GM21526 (cell line): ENCODE measurements around the gene GRM4.

ENCODE experiments used
- ATAC-seq: cut with Tn5 transposase; IDR thresholded peaks from one replicate; pipeline ENCODE4 v1.9.1; 2021; ENCODE audit warnings: moderate library complexity; ENCODE audit not compliant: unreplicated experiment, low FRiP score

GRM4 gene

DNA sequence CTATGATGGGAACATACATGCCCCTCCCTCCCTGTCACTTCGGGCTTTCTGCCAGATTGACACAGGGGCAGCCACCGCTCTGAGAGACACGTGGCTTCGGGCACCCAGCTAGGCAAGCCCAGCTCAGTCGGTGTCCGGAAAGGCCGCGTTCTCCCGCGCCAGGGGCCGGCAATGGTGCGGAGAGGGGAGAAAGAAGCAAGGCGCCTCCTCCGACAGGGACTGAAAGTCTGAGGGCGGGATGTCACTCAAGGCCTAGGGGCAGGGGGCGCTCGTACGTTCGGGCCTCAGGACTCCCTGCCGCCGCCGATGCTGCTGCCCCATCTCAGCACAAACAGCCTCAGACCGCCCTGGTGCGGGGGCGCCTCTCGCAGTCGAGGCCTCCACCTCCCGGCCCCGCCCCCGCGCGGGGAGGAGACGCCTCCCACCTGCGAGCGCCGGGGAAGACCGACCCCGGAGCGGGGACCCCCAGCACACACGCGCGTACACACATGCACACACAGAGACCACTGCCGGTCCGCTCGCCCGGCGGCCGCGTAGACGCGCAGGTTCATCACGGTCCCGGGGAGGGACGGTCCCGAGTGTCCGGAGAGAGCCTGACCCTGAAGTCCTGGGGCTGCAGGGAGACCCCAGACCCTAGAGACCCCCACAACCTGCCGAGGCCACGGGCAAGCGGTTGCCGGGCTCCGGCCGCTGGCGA, 1.9 kb downstream of the GRM4 start:
- no peak for ATAC-seq

DNA sequence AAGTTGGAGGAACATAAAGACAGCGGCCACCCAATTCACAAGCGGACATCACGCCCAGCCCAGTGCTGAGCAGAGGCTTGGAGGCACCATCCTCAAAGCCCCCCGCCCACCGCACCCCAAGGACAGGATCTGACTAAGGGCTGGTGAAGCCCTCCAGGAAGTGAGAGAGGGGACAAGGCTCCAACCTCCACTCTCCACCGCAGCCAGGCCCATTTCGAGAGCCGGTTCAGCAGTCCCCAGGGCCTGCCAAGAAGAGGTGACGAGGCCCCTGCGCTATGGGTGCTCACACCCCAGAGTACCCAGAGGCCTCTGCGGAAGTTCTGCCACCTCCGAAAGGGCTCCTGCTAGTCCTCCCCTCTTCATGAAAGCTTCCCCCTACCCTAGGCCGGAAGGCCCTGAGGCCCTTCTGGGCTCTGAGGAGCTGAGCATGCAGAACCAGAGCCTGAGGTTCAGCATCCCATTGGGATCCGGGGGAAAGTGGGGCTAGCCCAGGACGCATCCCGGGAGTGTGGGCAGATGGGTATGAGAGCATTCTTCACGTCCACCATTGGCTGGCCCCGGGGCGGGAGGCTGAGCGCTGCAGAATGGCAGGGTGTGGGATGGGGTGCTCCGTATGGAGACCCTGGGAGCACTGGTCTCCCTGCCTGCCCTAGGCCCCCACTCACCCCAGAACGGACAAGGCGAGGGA, 2.5 kb downstream of the GRM4 start:
- no peak for ATAC-seq

DNA sequence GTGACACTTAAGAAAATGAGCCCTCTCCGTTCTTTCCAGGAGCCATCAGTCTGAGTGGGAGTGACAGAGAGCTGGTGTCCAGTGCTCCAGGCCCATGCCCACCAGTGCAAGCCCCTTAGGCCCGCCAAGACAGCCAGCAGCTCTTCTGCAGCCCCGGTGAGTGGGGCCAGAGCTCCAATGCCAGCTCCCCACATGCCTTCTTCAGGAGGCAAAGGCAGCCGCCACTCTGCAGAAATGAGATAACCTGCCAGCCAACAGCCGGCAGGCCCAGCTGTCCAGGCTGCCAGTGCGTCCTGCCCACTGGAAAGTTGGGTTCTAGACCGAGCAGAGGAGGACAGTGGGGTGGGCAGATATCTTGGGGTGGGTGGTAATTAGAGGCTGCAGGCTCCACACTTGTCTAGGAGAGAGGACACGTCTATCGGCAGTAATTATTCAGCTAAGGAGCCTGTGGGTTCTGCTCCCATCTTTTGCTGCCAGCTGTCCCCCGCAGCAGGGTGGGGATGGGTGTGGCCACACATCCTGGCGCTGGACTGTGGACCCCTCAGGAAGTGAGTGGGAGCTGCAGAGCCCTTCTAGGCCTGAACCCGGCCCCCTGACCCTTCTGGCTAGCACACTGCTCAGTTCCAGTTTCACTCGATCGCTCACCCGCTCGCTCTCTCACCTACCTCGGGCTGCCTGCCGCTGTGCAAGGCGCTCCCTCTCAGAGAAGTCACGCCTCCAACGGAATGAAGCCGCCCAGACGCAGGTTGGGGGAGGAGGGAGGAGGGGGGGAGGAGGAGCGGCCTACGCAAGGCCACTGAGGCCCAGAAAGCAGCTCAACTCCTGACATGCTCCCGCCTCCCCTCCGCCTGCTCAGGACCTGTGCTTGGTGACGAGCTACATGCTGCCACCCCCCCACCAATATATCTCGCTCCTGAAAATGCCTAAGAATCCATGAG, 3.6 kb downstream of the GRM4 start:
- no peak for ATAC-seq

DNA sequence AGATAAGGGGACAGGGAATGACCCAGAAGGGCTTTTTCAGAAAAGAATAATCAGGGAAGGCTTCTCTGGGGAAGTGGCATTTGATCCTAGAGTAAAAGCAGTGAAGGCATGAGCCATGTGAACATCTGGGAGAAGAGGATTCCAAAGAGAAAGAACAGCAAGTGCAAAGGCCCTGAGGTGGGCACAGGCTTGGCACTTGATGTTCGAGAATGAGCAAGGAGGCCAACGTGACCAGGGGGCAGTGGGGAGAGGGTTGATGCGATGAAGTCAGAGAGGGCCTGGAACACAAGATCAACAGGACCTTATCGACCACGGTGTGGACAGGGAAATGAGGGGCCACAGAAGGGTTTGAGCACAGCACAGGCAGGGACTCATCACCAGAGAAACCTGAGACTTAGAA, 5.8 kb downstream of the GRM4 start:
- ATAC-seq: no peak

DNA sequence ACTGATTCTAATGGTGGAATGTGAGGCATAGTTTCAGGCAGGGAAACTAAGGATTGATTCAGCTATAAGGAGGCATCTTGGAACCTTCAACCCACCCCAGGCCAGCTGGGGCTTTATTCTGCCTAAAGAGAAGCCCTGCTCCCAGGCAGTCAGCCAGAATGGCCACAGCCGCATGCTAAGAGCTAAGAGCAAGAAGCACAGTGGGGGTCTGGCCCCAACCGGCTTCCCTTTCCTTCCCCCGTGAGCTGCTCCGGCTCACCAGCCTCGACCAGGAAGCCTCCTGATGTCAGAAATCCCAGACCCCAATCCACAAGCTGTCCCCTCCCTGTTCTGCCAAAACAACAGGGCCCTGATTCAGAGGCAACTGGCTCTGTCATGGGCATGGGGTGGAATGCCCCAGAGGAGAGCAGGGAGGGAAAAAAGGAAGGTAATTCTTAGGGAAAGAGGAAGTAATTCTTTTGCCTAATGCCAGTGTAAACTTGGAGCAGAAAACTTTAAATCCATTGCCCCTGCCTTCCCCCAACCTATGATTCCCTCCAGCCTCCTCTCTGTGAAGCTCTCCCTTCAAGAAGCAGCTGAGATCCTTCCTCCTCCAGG, 6.9 kb downstream of the GRM4 start:
- no peak for ATAC-seq

DNA sequence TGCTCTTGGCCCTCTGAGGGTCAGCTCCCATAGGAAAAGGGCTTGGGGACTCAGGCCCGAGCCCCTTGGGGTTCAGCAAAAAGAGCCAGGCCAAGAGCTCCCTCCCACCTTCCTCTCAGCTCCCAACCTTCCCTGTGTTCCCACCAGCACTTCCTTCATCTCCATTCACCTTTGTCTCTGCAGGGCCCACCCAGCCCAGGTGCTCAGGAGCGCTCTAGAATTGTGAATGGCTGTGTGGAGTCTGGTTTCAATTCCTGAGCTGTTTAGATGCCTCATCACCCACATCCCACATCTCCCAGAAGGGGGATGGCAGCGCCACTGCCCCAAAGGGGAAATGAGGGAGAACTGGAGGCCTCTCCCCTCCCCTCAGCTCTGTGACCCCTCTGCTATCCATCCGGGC, 7.7 kb downstream of the GRM4 start:
- ATAC-seq: no peak

DNA sequence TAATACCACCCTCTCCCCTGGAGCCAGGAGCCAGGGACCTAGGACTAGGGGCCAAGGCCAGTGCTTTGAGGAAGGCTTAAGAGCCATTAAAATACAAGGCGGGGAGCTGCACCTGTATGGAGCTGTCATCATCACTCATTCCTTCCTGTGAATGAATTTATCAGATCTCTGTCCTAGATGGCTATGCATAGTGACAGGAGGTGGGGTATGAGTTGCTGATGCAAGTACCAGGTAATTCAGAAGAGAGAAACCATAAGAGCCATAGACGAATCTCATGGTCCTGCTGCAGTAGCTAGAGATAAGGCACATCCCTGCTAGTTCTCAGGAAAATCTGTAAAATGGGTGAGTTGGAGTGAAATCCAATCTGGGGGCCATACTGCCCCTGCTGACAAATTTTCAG, 10.3 kb downstream of the GRM4 start:
- ATAC-seq: no peak

DNA sequence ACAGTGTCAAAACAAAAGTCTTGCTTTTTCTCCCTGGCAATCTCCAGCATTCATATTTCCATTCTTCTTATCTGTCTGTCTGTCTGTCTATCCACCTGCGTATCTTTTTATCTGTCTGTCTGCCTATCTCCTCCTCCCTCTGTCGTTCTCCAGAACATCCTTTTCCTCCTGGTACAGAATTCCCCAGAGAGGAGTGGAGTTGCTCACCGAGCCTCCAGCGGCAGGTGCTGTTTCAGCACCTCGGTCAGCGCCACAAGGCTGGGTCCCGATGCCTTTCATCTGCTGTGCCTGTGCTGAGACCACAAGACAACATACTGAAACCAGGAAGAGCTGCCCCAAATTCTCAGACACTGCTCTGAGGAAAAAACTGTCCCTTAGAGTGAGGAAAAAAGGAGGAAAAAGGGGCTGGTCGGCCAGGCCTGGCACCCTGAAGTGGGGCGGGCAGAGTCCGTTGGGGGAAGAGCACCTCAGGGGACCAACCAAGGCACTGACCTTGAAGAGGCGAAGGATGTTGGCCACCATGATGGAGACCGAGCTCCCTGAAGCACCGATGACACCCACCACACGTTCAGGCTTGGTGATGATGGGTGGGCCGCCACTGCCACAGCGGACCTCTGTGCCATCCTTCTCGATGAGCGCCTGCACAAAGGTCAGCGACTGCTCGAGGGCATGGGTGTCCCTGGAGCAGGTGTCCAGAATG, 13.3 kb downstream of the GRM4 start:
- no peak for ATAC-seq

DNA sequence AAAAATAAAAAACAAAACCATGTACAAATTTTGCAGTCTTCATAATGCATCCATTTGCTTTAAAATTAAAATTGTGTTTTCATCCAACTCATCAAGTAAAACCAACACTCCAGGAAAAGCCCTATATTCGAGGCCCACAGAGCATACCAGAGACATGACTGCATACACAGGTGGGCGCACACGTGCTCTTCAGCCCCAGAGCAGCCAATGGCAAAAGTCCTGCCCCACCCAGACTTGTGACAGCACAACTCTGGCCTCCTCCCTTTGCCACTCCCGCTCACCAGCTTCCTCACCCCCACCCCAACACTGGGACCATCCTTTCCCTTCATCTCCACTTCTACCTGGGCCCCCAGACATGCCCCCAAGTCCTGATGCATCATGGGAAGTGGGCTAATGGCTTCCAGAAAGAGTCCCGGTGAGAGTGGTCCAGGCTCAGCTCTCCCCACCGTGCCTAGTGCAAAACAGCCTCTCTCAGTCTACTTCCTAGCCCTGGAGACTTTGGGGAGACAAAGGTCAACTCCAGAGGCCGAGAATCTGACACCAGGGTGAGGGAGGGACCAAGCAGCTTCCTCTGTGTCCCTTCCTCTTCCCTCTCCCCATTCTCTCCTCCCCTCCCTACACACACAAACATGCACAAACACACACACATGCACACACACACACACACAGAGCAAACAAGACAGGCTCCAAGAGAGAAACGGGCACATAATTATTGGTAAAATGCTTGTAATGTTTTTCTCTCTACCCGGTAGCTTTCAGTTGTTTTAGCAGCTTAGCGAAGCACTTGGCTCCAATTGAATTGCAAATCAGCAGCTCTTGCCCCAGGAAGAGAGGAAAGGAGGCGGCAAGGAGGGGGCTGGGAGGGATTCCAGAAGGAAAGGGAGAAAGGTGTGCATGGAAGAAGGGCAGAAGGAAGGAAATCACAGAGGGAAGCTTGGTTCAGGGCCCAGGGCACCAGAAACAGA, 14.3 kb downstream of the GRM4 start:
- no peak for ATAC-seq

DNA sequence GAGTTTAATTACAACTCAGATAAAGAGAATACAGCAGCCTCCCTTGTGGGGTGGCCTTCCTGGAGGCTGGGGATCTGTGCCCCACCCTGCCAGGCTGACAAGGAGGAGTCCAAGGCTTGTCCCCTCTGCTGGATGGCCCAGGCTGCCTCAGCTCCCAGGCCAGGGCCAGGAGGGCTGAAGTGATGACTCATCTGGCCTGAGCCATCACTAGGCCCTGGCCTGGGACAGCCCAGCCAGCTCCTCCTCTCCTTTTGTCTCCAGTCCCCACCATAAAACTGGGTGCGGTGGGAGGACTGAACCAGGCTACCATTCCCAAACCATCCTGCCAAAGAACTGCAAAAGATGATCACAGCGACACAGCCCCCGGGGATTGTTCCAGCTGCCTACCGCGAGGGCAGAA, 15.0 kb downstream of the GRM4 start:
- no peak for ATAC-seq

DNA sequence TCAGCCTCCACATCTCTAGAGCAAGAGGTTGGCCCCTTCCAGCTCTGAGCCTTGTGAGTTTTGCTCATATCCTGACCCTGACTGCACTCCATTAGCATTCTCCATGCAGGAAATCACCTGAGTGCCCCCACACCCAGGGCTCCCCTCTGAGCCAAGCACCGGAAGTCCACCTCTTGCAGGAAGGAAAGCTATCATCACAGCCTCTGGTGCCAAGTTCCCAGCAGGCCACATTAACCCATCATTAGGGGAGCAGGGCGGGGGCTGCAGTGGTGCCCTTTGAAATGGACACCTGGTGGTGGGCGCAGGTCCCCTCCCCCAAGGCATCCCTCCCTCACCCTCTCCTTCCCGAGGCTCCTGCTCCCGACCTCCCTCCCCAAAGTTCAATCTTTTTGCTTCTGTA, 16.1 kb downstream of the GRM4 start:
- no peak for ATAC-seq

DNA sequence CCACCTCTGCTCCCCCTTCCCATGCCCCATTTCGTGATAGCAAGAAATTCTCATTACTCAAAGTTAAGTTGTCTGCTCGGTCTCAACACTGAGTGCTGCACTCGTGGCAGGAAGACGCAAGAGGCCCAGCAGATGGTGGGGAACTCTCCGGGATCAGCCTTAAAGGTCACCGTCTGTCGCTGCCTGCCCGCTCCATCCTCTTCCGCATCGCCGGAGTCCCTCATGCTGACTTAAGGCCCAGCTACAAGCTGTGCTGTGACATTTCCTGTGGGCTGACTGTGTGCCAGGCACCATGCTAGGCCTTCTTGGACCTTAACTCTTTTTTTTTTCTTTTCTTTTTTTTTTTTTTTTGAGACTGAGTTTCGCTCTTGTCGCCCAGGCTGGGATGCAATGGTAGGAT, 17.8 kb downstream of the GRM4 start:
- no peak for ATAC-seq

DNA sequence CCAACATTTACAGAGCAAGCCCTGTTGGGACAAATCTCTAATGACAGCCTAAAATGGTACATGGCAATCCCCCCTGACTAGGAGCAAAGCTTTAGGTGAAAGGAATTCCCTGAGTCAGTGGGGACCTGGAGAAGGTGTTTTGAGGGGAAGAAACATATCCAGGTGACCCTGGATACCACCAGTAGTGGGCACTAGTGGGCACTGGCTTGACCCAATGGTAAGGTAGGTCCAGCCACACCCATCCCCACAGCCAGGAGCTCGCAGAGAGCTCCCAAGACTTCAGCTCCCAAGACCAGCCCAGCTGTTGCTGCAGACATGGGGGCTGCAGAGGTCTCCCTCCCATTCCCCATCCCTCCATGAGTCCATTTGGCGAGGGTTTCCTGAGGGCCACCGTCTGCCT, 19.5 kb downstream of the GRM4 start:
- no peak for ATAC-seq

DNA sequence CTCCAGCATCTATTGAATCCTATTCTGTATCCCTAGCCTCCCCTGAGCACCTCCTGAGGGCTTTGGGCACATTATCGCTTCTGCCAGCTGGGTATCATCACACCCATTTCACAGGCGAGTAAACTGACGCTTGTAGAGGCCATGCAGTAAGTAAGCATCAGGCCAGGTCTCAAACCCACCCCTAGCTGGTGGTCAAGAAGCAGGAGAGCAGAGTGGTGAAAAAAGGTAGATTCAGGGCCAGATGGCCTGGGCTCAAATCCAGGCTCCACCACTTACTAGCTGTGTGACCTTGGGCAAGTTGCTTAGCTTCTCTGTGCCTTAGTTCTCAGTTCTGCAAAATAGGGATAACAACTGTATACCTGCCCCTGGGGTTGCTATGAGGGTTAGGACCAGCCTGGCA, 19.9 kb downstream of the GRM4 start:
- no peak for ATAC-seq

DNA sequence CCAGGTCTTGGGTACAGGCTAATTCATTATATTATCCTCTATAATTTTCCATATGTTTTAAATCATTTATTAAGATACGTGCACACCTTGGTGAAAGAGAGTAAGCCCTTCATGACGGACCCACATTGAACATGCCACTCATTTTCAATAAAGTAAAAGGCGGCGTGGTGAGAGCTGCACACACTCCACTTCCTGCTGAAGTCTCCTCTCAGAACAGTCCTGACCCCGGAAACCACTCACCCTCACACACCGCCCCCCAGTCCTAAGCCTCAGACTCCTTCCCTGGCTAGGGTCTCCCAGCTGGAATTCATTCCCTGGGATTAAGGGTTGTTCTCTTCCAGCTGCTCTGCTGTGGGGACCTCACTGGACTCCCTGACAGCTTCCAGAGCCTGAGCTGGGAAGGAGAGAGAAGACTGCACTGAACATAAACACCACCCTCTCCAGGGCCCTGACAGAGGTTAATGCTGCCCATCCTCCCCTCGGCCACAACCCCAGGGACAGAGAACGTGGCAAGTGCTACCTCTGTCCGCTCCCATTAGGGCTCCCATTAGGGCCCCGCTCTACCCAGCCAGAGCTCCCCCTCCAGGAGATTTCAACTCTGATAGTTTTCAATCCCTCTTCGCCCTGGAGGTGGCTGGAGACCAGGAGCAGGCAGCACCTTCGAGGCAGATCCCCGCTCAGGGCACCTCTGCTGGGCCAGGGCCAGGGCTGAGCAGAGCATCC, 24.8 kb downstream of the GRM4 start:
- no peak for ATAC-seq

DNA sequence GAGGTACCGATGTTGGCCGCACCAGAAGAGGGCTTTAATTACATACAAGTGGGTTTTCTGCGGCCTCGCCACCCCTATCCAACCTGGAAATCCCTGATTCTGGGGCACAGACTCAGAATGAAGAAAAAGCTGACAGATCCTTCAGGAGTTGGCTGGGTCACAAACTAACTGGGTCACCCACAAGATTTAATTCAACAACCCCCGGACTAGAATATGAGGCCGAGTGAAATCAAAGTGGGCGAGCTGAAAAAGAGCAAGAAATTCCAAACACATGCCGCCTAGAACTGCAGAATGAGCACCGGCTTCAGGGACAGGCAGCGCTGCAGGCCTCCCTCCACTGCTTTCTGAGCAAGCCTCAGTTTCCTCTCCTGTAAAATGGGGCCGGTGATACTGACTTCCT, 30.0 kb downstream of the GRM4 start:
- no peak for ATAC-seq

DNA sequence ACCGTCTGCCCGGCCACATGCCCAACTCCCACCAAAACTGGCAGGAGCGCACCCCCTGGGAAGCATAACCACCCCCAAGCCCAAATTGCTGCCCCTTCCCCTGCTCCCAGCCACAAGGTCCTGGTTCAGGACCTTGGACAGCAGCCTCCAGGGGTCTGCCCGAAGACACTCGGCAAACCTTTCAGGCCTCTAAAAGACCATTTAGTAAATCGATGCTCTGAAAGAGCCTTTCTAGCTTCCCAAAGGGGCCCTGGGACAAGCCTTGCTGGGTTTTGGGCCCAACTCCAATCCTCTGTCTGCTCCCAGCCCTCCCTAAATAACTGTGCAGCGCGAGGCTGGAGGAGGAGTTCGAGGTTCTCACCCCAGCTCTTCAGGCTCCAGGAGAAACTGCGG, 30.5 kb downstream of the GRM4 start:
- ATAC-seq: no peak

DNA sequence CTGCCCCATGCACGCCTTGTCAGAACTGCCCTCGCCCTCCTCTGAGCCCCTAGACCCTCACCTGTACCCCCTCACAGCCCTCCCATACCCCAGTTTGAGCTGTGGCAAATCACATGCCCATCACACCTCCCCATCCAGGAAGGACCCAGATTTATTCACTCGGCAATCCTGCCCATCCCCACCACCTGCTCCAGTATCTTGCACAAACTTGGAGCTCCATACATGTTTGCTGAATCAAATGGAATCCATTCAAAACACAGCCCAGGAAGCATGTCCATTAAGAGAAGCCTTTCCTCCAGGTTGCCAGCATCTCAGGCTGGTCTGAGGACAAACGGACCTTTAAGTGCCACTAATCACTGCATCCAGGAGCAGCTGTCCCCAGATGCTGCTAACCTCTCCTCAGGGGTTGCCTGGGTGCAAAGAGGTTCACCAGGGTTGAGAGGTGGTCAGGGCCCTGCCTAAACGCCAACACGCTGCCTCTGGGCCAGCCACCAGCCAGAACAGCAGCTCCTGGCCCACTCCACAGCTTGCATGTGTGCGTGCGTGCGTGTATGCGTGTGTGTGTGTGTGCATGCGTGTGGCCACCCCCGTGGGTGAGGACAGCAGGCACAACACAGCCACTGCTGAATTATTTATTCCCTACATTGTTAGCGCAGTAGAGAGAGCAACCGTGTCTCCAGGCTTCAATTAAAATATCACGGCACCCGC, 31.0 kb downstream of the GRM4 start:
- ATAC-seq: no peak
